Stimulated activated naive CD4-positive, alpha-beta T cell (primary cell): ENCODE results near the gene PNMA1.

Experiments used
- DNase-seq, 6 experiments: peaks; one replicate each; lab custom pipeline; 2025; lab: John Stamatoyannopoulos, UW

PNMA1 gene

DNA sequence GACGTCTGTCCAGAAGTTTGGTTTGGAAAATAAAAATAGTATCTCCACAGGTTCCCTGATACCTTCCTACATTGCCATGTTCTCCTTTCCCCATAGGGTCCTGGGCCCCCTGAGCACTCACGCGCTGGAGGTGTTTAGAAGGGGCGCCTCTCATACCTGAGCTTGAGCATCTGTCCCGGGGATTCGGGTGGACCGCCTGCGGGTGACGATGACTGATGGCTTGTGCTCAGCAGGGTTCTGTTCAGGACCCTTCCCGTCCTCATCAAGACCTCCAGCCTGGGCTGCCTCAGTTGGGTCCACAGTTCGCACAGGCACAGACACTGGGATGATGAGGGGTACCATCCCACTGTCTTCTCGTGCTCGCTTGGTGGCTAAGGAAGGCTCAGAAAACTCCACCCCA lies 22.7 kb upstream of the PNMA1 start:
- no peak for DNase-seq

DNA sequence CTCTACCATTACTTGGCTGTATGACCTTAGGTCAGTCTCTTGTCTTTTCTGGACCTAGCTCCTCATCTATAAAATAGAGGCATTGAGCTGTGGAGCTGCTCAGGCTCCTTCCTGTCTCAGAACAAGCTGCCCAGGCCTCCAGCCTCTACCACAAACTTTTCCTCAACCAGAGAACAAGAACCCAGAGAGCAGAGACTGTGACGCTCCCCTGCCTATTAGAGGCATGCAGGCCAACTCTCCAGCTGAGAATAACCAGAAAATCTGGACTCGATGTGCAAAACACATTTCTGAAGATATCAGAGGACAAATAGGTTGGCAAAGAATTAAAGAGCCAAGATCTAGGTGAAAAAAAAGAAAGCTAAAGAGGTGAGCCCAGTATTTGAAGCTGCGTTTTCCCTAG lies 17.8 kb upstream of the PNMA1 start:
- no peak for DNase-seq

DNA sequence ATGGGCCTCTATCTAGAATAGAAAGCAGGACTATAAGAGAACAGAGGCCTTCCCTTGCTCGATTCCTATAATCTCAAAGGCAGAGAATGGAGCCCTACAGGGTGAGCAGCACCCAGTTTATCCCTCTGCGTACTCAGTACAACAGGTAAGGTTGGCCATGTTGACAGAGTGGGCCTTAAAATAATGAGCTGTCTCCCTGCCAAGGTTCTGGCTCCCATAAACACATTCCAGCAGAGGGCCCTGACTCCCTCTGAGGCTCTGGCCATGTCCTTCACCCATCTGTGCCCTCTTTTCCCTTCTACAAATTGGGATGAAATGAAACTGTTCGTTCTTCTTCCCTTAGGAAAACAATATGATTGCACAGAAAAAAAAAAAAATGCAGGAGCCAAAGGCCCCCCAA lies 16.9 kb upstream of the PNMA1 start:
- no peak for DNase-seq

DNA sequence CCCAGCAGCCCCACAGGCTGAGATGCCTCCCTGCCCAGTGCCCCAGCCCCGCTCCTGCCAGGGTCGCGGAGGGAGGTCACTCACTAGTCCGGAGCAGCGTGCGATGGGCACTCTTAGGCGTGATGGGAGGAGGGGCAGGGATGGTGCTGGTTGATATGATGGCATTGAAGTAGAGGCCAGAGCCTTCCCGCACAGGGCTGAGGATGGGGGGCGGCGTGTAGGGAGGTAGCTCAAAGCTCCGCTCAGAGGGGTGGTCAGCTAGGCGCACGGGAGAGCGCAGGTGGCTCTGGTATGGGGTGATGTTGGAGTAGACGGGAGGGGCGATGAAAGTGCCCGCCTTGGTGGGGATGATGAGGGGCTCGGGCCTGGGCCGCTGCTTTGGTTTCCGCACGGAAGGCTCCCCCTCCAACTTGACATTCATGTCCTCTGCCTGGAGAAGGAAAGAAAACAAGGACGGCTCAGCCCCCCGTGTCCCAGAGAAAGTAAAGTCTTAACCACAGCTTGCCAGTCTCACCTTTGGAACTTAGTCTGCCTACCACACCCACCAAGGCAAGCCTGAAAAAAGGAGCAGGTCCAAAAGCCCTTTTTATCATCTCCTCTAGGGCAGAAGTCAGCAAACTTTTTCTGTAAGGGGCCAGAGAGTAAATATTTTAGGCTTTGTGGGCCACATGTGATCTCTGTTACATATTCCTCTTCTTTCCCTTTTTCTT lies 15.5 kb upstream of the PNMA1 start:
- DNase-seq: no peak

DNA sequence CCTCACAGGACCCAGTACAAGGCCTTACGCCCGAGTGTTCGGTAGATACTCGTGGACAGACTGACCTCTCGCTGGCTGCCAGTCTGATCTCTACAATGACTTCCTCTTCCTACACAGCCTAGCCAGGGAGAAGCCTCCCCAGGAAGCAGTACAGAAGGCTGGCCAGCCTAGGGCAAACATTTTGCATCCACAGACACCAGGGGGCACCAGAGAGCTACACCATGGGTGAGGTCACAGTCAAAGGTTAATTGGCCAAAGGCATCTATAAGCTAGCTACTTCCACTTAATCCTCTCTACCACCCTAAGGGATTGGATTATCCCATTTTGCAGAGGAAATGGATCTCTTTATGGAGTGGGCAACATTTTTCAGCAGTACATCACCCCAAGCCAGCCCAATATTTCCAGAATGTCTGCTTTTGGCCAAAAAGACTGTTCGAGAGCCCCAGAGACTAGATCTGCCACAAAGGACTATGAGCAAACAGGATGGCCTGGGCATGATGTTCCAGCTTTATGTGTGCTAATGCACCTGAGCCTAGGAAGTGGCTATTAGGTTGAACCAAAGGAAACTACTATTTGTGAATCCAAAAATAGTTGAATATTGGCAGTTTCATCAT lies 14.6 kb upstream of the PNMA1 start:
- DNase-seq: peak; percentile 60 to 89 (median 80)

DNA sequence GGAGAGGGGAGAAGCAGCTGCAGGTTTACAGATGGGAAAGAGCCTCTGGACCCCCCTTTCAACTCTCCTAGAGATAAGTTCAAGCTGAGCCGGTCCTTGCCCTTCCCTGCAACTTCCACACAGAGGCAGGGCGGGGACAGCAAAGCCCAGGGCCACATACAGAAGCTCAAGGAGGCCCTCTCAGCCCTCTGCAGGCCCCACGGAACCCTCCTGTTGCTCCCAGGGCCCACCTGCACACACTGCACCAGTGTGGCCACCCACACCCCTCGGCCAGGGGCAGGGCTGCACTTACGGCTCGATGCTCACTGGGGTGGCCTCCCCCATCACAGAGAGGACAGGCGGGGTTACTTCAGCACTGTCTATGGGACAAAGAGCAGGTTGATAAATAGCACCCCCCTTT lies 13.0 kb upstream of the PNMA1 start:
- no peak for DNase-seq

DNA sequence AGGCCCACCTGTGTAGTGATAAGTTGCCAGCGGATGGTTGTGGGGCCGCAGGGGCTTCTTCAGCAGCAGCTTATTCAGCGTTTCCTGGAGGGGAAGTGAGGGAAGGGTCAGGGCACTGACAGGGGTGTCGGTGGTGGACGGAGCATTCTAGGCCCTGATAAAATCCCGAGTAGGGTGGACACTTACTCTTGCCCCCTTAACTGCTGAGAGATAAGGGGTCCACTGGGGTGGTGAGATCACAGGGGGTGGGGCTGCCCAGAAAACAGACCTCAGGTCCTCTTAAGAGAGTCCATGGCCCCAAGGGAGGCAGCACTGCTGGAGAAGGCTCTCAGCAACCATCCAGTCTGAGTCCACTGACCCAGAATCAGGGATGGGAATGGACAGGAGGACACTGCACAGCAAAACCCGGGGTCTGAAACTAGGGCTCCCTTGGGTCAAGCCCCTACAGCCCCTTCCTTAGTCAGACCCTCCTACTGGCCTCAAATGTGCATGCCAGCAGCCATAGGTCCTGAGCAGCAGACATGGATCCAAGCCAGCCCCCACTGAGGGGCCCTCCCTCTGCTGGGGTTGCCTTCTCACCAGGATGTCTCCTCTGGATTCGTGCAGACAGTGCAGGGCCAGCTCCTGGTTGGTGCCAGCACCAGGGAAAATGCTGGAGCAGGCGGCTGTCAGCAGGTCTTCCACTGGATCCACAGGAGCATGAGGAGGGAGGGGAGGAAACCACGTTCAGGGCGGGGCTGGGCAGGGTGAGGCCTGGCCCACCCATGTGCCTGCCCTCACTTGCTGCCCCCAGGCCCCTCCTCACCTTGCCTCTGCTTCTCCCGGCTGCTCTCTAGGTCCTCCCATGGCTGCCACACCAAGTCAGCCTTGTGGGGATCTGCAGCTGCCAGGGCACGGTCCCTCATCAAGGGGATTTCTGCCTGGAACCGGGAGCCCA lies 12.1 kb upstream of the PNMA1 start:
- DNase-seq: no peak

DNA sequence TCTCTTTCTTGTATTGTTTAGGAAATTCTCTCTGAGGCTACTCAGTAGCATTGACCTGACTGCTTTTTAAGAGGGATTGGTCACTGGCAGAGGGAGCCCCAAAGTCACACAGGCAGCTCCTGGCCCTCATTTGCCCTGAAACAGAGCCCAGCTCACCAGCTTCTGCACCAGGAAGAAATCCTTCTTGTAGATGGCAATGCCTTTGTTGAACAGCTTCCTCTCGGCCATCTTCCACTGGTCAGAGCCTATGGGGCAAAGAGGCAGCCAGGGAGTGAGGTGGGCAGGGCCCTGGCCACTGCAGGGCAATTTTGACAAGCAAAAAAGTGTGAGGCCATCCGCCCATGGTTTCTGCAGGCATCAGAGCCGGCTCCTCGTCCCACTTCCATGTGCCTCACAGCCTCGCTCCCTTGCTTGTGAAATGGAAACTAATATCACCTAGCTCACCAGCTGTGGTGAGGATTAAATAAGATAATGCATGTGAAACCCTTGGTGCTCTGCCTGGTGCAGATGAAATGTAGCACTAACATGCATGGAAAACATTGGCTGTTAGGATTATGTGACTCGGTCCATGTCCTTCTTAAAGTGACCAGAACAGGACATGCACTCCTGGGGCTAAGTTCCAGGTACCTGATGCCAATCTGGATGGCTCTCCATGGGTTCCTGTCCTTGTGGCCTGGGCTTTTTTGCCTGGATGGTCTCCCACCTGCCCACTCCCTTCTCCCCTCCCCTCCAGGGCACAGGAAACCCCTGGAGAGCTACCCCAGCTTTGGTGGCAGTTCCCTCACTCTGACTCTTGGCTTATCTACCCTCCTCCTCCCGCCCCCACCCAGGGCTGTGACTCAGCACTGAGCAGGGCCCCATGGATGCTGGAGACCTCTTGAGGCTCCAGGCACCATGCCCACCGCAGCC lies 11.2 kb upstream of the PNMA1 start:
- DNase-seq: no peak

DNA sequence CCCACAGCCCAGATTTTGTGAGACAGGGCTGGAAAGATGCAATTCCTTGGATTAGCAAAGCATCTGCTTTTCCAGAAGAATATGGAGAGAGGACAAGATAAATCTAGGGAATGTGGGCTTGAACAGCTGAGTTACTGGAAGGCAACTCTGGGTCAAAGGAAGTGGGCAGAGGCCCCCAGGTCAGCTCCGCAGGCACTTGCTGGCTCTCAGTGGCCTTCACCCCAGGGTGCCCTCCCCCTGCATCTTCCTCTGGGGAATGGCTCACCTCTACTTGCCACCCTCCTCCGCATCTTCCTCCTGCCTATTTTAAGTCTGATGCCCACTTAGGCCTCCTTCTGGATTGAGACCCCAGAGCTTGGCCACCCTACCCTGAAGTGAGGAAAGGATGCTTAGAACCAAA lies 10.5 kb upstream of the PNMA1 start:
- no peak for DNase-seq

DNA sequence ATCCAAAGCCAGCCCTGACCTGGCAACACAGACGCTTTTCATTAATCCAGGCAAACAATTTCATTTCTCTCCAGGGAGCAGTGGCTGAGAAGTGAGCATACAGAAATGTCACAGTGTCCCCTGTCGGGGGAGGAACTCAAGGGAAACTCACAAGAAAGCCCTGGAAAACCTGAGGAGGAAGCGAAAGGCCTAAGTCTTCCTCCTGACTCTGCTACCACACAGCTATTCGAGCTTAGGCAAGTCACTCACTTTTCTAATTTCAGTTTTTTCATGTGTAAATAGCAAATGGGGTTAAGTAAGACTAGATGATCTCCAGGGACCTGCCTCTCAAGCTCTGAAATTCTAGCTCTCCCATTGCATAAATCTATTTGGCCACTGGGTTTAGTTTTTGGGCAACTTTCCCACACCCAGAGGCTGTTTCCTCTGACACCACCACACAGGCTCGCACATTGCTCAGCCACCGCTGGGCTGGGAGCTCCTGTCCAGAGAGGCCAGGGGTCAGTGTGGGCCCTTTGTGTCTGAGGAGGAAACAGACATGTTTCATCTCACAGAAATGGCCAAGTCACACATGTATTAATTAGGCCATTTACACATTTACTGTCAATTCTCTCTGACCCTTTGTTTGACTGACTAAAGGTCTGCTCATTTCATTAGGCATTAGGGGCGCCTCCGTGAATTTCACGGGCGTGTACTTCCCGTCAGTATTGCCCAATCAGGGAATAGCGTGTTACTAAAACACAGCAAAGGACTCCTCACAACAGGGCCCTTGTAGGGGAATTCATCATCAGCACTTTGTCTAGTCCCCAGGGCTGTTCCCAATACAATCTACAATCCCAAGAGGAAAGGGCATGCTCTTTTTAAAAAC lies 9.8 kb upstream of the PNMA1 start:
- DNase-seq: no peak

DNA sequence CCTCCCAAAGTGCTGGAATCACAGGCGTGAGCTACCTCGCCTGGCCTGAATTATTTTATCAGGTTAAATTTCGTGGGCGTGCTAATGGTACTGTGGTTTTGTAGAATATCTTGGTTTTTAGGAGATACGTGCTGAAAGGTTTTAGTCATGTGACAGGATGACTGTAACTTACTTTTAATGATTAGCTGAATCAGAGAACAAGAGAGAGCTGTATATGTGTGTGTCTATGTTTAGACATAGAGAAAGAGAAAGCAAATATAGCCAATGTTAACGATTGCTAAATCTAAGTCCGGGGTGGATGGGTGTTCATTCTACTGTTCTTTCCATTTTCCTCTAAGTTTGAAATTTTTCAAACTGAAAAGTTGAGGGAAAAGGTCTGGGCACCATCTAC lies 9.2 kb upstream of the PNMA1 start:
- no peak for DNase-seq

DNA sequence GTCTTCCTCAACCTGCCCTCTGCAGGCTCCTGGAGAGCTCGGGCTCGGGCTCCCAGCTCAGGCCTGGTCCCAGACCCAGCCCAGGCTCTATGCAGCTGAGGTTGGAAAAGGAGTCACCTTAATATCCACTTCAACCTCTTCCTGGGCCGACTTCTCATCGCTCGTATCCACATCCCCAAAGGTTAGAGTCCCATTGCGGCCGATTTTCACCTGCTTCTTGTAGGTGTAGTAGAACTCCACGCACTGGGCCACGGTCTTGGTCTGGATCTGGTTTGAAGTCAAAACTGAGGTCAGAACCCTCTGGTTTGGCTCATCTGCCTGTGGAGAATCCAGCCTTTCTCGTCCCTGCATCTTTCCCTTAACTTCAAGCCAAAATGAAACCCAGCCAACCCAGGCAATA lies 8.4 kb upstream of the PNMA1 start:
- DNase-seq: no peak

DNA sequence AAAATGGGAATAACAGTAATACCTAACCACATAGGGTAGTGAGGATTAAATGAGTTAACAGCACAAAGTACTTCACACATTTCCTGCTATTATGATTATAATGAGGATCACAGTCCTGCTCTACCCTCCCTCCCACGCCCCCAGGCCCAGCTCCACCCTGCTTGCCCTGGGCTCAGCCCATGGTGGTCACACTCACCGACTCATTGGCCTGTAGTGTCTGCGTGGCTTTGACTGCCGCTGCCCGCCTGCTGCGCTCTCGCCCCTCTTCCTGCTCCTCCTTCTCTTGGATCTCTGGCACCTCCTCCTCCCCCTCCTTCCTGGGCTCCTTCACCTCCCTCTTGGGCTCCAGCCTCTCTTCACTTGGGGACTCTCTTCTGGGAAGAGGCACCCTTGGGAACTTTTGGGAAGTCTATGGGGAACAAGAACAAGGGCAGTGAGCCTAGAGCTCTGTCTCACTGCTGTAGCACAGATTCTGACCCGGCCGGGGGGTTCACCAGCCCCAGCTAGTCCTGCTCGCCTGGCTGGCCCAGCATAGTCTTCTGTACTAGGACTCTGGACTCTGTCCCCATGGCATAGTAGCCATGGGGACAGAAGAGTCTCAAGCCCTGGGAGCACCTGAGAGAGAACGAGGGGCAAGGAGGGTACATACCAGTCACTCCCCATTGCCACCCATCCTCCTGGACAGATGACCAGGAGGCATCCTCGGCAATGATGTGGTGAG lies 7.1 kb upstream of the PNMA1 start:
- no peak for DNase-seq

DNA sequence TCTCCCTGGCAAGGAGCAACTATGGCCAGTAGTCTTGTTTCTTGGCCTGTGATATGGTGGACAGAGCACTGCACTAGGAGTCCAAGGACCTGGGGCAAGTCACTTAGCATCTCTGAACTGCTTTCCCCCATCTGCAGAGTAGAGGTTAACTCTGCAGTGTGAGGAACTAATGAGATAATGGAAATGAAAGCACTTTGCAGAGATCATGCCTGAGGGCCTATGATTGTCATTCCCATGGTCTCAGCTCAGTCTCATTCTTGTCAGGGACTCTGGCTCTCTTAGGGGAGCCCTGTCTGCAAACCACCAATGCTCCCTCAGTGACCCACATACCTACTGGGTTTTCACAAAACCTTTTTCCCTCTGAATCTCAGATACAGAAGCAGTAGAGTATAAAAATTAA lies 6.5 kb upstream of the PNMA1 start:
- no peak for DNase-seq

DNA sequence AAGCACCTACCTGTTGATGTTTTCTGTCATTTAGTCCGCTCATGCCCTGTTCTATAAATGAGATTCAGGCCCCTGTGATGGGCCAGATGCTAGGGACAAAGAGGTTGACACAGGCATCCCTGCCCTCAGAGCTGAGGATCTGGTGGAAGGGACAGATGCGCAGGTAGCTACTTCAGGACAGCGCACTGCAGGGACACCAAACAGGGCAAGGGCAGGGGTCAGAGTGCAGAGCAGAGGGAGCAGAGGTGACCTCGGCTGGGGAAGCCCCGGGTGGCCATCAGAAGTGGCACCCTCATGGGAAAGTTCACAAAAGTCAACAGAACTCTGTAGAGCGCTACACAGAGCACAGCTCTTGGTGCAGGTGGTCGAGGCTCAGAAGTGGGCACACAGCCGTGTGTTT lies 5.6 kb upstream of the PNMA1 start:
- no peak for DNase-seq

DNA sequence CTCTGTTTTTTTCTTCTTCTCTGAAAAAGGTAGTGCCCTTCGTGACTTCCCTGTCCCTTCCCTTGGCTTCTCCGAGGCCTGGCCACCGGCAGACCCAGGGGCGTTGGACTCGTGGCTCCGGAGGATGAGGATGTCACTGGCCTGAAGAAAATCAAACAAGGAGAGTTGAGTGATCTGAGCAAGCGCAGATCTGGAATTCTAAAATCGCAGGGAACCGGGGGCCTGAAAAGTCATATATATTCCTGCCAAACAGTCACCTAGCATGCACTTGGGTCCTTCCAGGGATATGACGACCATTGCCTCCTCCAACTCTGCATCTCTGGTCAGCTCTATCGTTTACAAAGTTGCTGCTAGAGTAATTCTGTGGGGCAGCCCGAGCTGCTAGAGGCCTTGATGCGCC lies 5.2 kb upstream of the PNMA1 start:
- DNase-seq: no peak

DNA sequence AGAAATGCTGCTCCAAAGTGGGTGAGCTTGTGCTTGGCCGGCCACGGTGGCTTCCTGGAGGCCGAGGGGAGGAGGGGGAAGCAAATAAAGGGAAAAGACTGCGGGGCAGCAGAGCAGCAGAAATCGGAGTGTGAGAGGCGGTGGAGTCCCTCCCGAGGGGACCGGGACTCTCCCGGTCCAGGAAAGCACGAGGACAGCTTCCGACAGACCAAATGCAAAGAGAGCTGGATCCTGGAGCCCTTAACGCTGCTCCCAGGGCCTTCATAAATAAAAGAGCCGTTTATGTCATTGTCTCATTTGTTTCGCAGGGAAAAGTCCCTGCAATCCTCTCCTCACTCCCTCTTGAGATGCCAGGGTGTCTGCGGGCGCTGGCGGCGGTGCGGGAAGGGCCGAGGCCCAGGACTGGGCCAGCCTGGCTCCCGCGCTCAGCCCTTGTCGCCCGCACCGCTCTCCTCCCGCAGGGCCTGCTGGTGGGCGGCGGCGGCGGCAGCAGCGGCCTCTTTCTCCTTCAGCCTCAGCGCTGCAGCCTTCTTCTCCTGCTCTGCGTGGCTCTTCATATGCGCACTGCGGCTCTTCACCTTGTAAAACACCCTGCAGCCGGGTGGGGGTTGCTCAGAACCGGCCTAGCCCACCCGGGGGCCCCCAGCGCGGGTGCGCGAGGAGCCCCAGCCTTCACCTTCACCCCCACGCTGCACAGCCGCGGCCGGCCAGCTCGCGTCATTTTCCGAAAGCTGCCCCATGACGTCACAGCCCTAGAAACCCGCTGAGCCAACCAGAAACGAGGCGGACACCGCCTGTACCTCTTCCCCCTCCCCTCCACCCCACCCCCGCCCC lies 4.5 kb upstream of the PNMA1 start:
- DNase-seq: no peak

DNA sequence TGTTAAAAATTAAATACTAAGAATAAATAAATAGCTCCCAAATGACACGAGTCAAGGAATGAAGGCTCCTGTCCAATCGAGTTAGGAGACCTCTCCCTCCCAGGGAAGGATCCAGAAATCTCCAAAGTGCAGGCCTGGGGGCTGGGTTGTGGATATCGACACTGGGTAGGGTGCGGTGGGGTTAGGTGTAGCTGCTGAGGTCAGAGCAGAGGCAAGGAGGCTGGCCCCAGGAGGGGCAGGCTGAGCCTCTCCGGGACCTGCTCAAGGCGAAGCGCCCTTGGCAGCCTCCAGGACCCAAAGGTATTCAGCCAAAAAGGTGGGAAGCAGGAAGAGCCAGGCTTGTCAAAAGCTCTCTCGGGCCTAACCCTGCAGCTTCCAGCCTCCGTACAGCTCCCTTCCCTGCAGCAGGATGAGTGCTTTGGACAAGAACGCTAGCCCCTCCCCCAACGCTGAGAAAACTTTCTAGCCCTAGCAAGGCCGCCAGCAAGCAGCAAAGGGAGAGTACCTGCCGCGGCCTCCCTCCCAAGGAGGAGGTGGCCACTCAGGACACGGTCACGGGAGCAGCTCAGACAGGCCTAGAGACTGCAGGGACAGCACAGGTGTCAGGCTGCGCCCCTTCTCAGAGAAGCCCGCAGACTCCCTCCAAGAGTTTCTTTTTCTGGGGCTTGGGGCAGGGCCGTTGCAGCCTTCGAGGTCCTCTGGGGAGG lies 3.7 kb upstream of the PNMA1 start:
- no peak for DNase-seq

DNA sequence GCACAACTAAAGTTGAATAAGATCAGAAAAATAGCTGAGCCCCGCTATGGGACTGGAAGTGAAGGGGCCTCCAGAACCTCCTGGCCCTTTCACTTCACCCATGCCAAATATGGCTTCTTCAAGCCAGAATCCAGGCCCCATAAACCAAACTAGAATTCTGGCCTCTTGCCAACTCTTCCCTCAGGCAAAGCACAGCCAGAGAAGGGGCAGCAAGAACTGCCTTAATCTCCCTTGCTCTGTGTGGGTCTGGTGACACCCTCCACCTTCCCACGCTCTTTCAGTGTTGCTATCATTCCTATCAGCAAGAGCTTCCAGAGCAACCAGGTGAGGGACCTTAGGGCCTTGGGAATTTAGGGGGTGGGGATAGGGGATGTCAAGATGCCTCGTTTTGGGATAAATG lies 3.1 kb upstream of the PNMA1 start:
- no peak for DNase-seq
